HepG2 (cell line): ENCODE measurements around the gene KIFC1. TPM values are rescaled to one million over a fixed set of nuclear protein-coding genes. Genes with fewer than 3 reads are reported as not detected.

Source experiments
- ARID3A ChIP-seq: IDR thresholded peaks from 2 replicates; pipeline ENCODE4 v1.6.1; 2012; ENCODE audit warnings: low read depth, low read length, improper control_type of control experiment
- ELF3 ChIP-seq: IDR thresholded peaks from 2 replicates; pipeline ENCODE4 v1.6.1; 2016; ENCODE audit warnings: missing genetic modification reagents, missing compliant biosample characterization
- HDAC1 ChIP-seq: sonication (generic); formaldehyde crosslinking; IDR thresholded peaks from 2 replicates; pipeline ENCODE4 v1.5.1; 2020; ENCODE audit warnings: mild to moderate bottlenecking, missing genetic modification reagents
- HMGA1 ChIP-seq: sonication (generic); formaldehyde crosslinking; conservative IDR thresholded peaks from 2 replicates; pipeline ENCODE4 v1.4.0; 2020; ENCODE audit warnings: missing genetic modification reagents
- HMGXB4 ChIP-seq, 2 experiments: sonication (generic) in 1 of 2; formaldehyde crosslinking in 1 of 2; IDR thresholded peaks; 2 replicates each; pipeline versions ENCODE4 v1.4.0 to v1.6.1; 2018 to 2020; ENCODE audit warnings: missing genetic modification reagents in 2 of 2, borderline replicate concordance in 1 of 2, low read depth in 1 of 2, mild to moderate bottlenecking in 1 of 2, missing biosample characterization in 1 of 2
- MIER2 ChIP-seq: IDR thresholded peaks from 2 replicates; pipeline ENCODE4 v1.6.1; 2016; ENCODE audit warnings: missing biosample characterization, missing genetic modification reagents
- PHF8 ChIP-seq: sonication (generic); formaldehyde crosslinking; IDR thresholded peaks from 2 replicates; pipeline ENCODE4 v1.5.0; 2020; ENCODE audit warnings: missing genetic modification reagents
- TAF15 ChIP-seq: fragments of 200-400 bp; formaldehyde crosslinking; IDR thresholded peaks from one replicate; pipeline ENCODE4 v1.6.1; 2018; ENCODE audit warnings: mild to moderate bottlenecking, low read depth, low read length; ENCODE audit not compliant: poor library complexity, severe bottlenecking
- TEAD2 ChIP-seq: sonication (generic); formaldehyde crosslinking; IDR thresholded peaks from 2 replicates; pipeline ENCODE4 v1.9.0; 2021; ENCODE audit warnings: missing genetic modification reagents
- TOE1 ChIP-seq: sonication (generic); formaldehyde crosslinking; IDR thresholded peaks from 2 replicates; pipeline ENCODE4 v1.4.0; 2020; ENCODE audit warnings: mild to moderate bottlenecking, missing genetic modification reagents
- ZFY ChIP-seq: sonication (generic); formaldehyde crosslinking; IDR thresholded peaks from 2 replicates; pipeline ENCODE4 v1.4.0; 2020; ENCODE audit warnings: missing genetic modification reagents
- ZNF20 ChIP-seq: sonication (generic); formaldehyde crosslinking; IDR thresholded peaks from 2 replicates; pipeline ENCODE4 v1.4.0; 2020; ENCODE audit warnings: mild to moderate bottlenecking, moderate library complexity, missing genetic modification reagents
- ZNF232 ChIP-seq: sonication (generic); formaldehyde crosslinking; IDR thresholded peaks from 2 replicates; pipeline ENCODE4 v1.4.0; 2020; ENCODE audit warnings: missing genetic modification reagents, borderline replicate concordance
- ZNF350 ChIP-seq: sonication (generic); formaldehyde crosslinking; IDR thresholded peaks from 2 replicates; pipeline ENCODE4 v1.4.0; 2020; ENCODE audit warnings: mild to moderate bottlenecking, low read depth, missing genetic modification reagents, borderline replicate concordance
- ZNF354B ChIP-seq: sonication (generic); formaldehyde crosslinking; IDR thresholded peaks from 2 replicates; pipeline ENCODE4 v1.8.0; 2022; ENCODE audit warnings: mild to moderate bottlenecking, missing genetic modification reagents
- ZNF501 ChIP-seq: sonication (generic); formaldehyde crosslinking; IDR thresholded peaks from 2 replicates; pipeline ENCODE4 v1.5.1; 2020; ENCODE audit warnings: mild to moderate bottlenecking, moderate library complexity, missing genetic modification reagents
- polyA plus RNA-seq, 8 experiments: library from polyadenylated mRNA; depleted of rRNA in 3 of 8; stranded (reverse) in 7 of 8; unstranded in 1 of 8; fragments of >200 nt; fragmentation: Illumina TruSeq in 4 of 8; extraction: Trizol in 4 of 8; gene quantifications; 2 replicates each; pipeline versions ENCODE4 v1.2.1 to v1.2.3, GENCODE V29; 2011 to 2016; ENCODE audit warnings: low read depth in 4 of 8, missing spikeins in 1 of 8, mixed read lengths in 1 of 8; ENCODE audit not compliant: insufficient read depth in 1 of 8
- total RNA-seq, 5 experiments: library from RNA; depleted of rRNA; stranded (reverse); fragments of >200 nt; fragmentation: Illumina TruSeq; extraction: Trizol; gene quantifications; 2 replicates each; pipeline ENCODE4 v1.2.3, GENCODE V29; 2016; ENCODE audit warnings: low read depth in 1 of 5
- TF ChIP-seq, protein P1 (sequence below): sonication (generic); formaldehyde crosslinking; IDR thresholded peaks from 2 replicates; pipeline ENCODE4 v1.4.0; 2020; ENCODE audit warnings: missing genetic modification reagents, borderline replicate concordance
- TF ChIP-seq, protein P2 (sequence below): sonication (generic); formaldehyde crosslinking; IDR thresholded peaks from 2 replicates; pipeline ENCODE4 v1.4.0; 2020; ENCODE audit warnings: missing genetic modification reagents, mild to moderate bottlenecking, borderline replicate concordance

Gene KIFC1
- total and polyA plus RNA-seq, 2 of the 13 experiments (the other 11 are each of a cell fraction or from before 2014, with no cell fraction given): 25.0 to 45.5 TPM

GRCh38 chr6:33417903-33418689 is 26.5 kb downstream of the KIFC1 start, which contains the start of gene CUTA (continued):
- TF ChIP-seq, protein P1, sequence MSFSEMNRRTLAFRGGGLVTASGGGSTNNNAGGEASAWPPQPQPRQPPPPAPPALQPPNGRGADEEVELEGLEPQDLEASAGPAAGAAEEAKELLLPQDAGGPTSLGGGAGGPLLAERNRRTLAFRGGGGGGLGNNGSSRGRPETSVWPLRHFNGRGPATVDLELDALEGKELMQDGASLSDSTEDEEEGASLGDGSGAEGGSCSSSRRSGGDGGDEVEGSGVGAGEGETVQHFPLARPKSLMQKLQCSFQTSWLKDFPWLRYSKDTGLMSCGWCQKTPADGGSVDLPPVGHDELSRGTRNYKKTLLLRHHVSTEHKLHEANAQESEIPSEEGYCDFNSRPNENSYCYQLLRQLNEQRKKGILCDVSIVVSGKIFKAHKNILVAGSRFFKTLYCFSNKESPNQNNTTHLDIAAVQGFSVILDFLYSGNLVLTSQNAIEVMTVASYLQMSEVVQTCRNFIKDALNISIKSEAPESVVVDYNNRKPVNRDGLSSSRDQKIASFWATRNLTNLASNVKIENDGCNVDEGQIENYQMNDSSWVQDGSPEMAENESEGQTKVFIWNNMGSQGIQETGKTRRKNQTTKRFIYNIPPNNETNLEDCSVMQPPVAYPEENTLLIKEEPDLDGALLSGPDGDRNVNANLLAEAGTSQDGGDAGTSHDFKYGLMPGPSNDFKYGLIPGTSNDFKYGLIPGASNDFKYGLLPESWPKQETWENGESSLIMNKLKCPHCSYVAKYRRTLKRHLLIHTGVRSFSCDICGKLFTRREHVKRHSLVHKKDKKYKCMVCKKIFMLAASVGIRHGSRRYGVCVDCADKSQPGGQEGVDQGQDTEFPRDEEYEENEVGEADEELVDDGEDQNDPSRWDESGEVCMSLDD: peak; percentile 64; the same call in 1 of the 2 replicates
- TF ChIP-seq ZNF232 (CRISPR knock-in tag) (peak; percentile 92; the same call in 1 of the 2 replicates), ZFY (peak; percentile 92), TOE1 (CRISPR knock-in tag) (no peak; the same call in 1 of the 2 replicates), HDAC1 (CRISPR knock-in tag) (no peak; the same call in none of the 2 replicates), TAF15 (no peak), ARID3A (no peak), PHF8 (peak; percentile 80), ELF3 (CRISPR knock-in tag) (peak; percentile 97), HMGA1 (CRISPR knock-in tag) (no peak), ZNF501 (CRISPR knock-in tag) (peak; percentile 96), TEAD2 (CRISPR knock-in tag) (0 out of 2 replicates have a peak, but pooled peaks have one; percentile 92), ZNF350 (peak; percentile 85; the same call in 1 of the 2 replicates), ZNF354B (CRISPR knock-in tag) (0 out of 2 replicates have a peak, but pooled peaks have one; percentile 15), HMGXB4 (CRISPR knock-in tag; IDR thresholded peaks at IDR 0.05; ENCODE audit: borderline replicate concordance in 1 of 2, low read depth in 1 of 2) (peak; percentile 81 to 89), MIER2 (CRISPR knock-in tag) (no peak), ZNF20 (CRISPR knock-in tag) (no peak)
- TF ChIP-seq, protein P2, sequence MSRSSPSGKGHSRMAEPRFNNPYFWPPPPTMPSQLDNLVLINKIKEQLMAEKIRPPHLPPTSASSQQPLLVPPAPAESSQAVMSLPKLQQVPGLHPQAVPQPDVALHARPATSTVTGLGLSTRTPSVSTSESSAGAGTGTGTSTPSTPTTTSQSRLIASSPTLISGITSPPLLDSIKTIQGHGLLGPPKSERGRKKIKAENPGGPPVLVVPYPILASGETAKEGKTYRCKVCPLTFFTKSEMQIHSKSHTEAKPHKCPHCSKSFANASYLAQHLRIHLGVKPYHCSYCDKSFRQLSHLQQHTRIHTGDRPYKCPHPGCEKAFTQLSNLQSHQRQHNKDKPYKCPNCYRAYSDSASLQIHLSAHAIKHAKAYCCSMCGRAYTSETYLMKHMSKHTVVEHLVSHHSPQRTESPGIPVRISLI: 0 out of 2 replicates have a peak, but pooled peaks have one; percentile 38
